Lung (tissue), 12 donors: Measurements from ENCODE around the gene RAB43. TPM values are rescaled to one million over a fixed set of nuclear protein-coding genes. Genes with fewer than 3 reads are reported as not detected.

ENCODE experiments used
- ATAC-seq: fragments of 200-7000 bp; cut with Tn5 transposase; one replicate; pipeline ENCODE4 v1.9.1; 2020; ENCODE audit warnings: moderate number of reproducible peaks; ENCODE audit not compliant: insufficient read depth, low FRiP score
- DNase-seq, 3 donors: peaks; one replicate each; pipeline ENCODE4 v3.0.0-alpha.2; 2013 to 2017
- H3K27ac ChIP-seq, 2 donors: one replicate each; pipeline ENCODE4 v1.5.1; 2013; ENCODE audit warnings: mild to moderate bottlenecking in 2 of 2, moderate library complexity in 2 of 2, control low read depth in 1 of 2, inconsistent platforms in 1 of 2, low read depth in 1 of 2, low read length in 1 of 2
- H3K27me3 ChIP-seq, 3 donors: one replicate each; pipeline ENCODE4 v1.5.1; 2013; ENCODE audit warnings: low read length in 2 of 3; ENCODE audit not compliant: control insufficient read depth in 3 of 3, insufficient read depth in 3 of 3
- H3K36me3 ChIP-seq, 4 donors: one replicate each; pipeline ENCODE4 v1.5.1; 2013; ENCODE audit warnings: low read length in 4 of 4, mild to moderate bottlenecking in 1 of 4, moderate library complexity in 1 of 4; ENCODE audit not compliant: control insufficient read depth in 4 of 4, insufficient read depth in 4 of 4
- H3K4me1 ChIP-seq, 5 donors: one replicate each; pipeline ENCODE4 v1.5.1; 2013; ENCODE audit warnings: low read length in 5 of 5, mild to moderate bottlenecking in 2 of 5, moderate library complexity in 1 of 5; ENCODE audit not compliant: control insufficient read depth in 5 of 5, insufficient read depth in 5 of 5
- H3K4me3 ChIP-seq: one replicate; pipeline ENCODE4 v1.5.1; 2013; ENCODE audit warnings: mild to moderate bottlenecking, control low read depth, moderate library complexity
- H3K9ac ChIP-seq, 2 donors: one replicate each; pipeline ENCODE4 v1.5.1; 2013; ENCODE audit warnings: low read length in 2 of 2, control low read depth in 1 of 2; ENCODE audit not compliant: insufficient read depth in 1 of 2
- H3K9me3 ChIP-seq, 4 donors: one replicate each; pipeline ENCODE4 v1.5.1; 2013; ENCODE audit warnings: low read length in 3 of 4, mild to moderate bottlenecking in 1 of 4, moderate library complexity in 1 of 4; ENCODE audit not compliant: control insufficient read depth in 4 of 4, insufficient read depth in 3 of 4
- WGBS, 2 donors: extraction: QIAGEN DNeasy Blood & Tissue Kit; methylation state at CpG; one replicate each; pipeline ENCODE4 v1.1.7; 2013; 5-methylcytosine and 5-hydroxymethylcytosine counted together
- polyA plus RNA-seq, 2 donors: library from polyadenylated mRNA; stranded (reverse); fragments of 200-250 nt; gene quantifications; one replicate each; pipeline ENCODE4 v1.2.1, GENCODE V29; 2013
- total RNA-seq, 2 donors: library from RNA; depleted of rRNA in 1 of 2; stranded (reverse); fragments of >200 nt in 1 of 2; gene quantifications; one replicate each; pipeline ENCODE4 v1.2.1, GENCODE V29; 2014 to 2021
- TF ChIP-seq, protein P1 (sequence below): IDR thresholded peaks from 2 replicates; pipeline ENCODE4 v1.5.1; 2012; ENCODE audit warnings: mild to moderate bottlenecking; ENCODE audit errors: control extremely low read depth, extremely low read depth
- donor health status: control.
- donor health status: control.
- donor health status: Bipolar disorder and iron deficiency.
- donor health status: healthy.
- donor health status: DM: yes; HTN: yes; CAD: no.

Gene RAB43
- total and polyA plus RNA-seq, 4 donors: 9.4 to 32.6 (median 20.3) TPM

DNA sequence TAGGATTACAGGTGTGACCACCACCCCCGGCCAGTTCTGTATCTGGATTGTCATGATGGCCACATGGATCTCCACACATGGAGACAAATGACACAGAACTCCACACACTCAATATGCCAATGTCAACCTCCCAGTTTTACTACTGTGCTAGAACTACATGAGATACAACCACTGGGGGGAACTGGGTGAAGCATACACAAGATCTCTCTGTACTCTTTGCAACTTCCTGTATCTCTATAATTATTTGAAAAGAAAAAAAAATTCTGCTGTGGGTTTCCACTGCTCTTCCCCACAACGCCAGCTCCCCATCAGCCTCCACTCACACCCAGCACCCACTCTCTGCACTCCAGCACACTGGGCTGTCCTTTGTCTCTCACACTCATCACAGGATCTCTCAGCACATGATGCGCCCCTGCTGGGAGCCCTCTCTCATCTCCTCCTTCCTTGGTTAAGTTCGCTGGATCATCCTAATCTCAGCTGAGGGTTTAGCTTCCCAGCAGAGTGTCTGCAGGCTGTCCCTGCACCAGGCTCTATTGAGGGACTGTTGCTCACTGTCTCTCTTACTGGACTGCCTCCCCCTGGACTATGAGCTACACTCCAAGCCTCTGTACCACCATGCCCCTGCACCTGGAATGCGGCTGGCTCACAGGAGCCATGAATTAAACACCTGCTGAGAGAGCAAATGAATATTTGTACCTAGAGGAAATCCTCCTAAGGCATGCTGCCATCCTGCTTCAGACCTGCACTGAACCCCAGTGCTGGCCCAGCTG is 10.7 kb upstream of the RAB43 start:
- TF ChIP-seq, protein P1, sequence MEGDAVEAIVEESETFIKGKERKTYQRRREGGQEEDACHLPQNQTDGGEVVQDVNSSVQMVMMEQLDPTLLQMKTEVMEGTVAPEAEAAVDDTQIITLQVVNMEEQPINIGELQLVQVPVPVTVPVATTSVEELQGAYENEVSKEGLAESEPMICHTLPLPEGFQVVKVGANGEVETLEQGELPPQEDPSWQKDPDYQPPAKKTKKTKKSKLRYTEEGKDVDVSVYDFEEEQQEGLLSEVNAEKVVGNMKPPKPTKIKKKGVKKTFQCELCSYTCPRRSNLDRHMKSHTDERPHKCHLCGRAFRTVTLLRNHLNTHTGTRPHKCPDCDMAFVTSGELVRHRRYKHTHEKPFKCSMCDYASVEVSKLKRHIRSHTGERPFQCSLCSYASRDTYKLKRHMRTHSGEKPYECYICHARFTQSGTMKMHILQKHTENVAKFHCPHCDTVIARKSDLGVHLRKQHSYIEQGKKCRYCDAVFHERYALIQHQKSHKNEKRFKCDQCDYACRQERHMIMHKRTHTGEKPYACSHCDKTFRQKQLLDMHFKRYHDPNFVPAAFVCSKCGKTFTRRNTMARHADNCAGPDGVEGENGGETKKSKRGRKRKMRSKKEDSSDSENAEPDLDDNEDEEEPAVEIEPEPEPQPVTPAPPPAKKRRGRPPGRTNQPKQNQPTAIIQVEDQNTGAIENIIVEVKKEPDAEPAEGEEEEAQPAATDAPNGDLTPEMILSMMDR: no peak
- Histone ChIP-seq H3K9ac (no peak overlapping the region), H3K27me3 (no peaks in the 10 kb centered on the region), H3K36me3 (peaks cover 30 to 59% (median 42%) of the 10 kb centered on the region in 4 donors), H3K9me3 (no peaks in the 10 kb centered on the region), H3K27ac (no peak overlapping the region), H3K4me3 (no peak overlapping the region), H3K4me1 (no peaks in the 10 kb centered on the region)
- DNase-seq (no peak), ATAC-seq (no peak)
- WGBS, 2 donors: 79 to 89% methylated on average over 5 of the region's 5 CpGs

DNA sequence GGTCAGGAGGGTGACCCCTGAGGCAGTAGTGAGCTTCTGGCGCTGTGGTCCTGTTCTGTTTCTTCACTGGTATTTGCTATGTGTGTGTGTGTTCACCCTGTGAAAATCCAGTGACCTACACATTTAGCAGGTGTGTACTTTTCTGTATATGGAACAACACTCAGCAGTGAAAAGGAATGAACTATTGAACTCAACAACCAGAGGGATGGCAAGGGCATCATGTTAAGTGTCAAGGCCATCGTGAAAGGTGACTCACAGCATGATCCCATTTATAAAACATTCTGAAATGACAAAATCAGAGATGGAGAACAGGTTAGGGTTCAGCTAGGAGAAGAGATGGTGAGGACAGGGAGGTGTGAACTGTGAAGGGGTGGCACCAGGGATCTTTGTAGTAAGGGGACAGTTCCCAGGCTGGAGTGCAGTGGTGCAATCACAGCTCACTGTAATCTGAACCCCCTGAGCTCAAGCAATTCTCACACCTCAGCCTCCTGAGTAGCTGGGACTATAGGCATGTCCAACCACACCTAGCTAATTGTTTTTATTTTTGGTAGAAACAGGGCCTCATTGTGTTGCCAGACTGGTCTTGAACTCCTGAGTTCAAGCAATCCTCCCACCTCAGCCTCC is 10.0 kb upstream of the RAB43 start:
- Histone ChIP-seq H3K27me3 (no peaks in the 10 kb centered on the region), H3K9me3 (no peaks in the 10 kb centered on the region), H3K4me1 (no peaks in the 10 kb centered on the region), H3K36me3 (peaks cover 30 to 66% (median 41%) of the 10 kb centered on the region in 4 donors), H3K27ac (no peak overlapping the region), H3K9ac (no peak overlapping the region), H3K4me3 (no peak overlapping the region)
- DNase-seq (no peak), ATAC-seq (no peak)
- TF ChIP-seq, protein P1: no peak
- 86 to 92% methylated on average over 2 of the region's 2 CpGs for WGBS, 2 donors

DNA sequence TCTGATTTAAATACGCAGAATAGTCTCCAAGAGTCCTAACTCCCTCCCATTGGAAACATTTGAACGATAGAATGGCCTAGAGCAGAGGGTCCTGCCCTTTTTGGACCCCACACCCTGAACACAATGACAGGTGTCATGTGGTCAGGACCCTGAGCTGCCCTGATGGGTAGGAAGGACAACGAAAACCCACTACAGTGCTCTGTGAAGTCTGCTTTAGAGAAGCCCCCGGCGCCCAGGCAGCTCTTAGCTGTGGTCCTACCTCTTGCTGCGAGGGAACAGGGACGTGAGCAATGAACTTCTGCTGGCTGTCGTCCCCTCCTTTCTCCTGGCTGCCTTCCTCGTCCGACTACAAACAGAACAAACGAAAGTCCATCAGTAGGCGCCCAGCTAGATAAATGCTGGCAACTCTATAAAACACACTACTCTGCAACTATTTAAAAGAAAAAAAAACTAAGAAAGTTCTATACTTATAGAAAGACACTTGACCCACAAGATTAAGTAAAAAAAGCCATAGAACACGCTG is 8.7 kb upstream of the RAB43 start:
- H3K36me3 ChIP-seq: peaks cover 30 to 66% (median 41%) of the 10 kb centered on the region in 4 donors
- no peaks in the 10 kb centered on the region for H3K9me3 ChIP-seq
- H3K27me3 ChIP-seq: no peaks in the 10 kb centered on the region
- no peak overlapping the region for H3K9ac ChIP-seq
- TF ChIP-seq, protein P1: no peak
- H3K27ac ChIP-seq: no peak overlapping the region
- ATAC-seq (no peak), DNase-seq (no peak)
- 92 to 98% methylated on average over 13 of the region's 13 CpGs for WGBS, 2 donors
- H3K4me3 ChIP-seq: no peak overlapping the region
- H3K4me1 ChIP-seq: no peaks in the 10 kb centered on the region
